Measurements from ENCODE around the gene ELP6. TPM values are rescaled to one million over a fixed set of nuclear protein-coding genes. Genes with fewer than 3 reads are reported as not detected.
"Not testable (repeated sequence)": the region's sequence is repeated elsewhere in the genome, so short reads cannot be mapped to it uniquely, and the experiment has no call there.

Gene ELP6
- total RNA-seq, 1 donor from 2014 or later: 37.8 TPM

GRCh38 chr3:47505267-47505666 is 8.2 kb downstream of the ELP6 start:
- DNase-seq: not testable (repeated sequence)

DNA sequence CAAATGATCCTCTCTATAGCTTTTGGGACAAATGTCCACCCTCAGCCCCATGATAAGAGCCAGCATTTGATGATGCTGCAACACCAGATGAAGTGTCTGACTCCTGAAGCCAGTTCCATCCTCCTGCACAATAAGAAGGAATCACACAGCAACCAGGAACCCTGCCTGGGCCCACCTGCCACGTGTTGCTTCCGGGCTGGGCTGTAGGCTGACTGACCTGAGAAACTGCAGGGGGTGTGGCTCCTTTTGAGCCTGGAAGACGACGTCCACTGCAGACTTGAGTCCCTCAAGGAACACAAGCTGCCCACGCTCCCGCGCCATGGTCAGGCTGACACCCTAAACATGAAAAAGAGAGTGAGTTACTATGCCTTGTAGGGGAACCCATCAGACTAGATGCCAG is 9.4 kb downstream of the ELP6 start:
- DNase-seq: no peak

DNA sequence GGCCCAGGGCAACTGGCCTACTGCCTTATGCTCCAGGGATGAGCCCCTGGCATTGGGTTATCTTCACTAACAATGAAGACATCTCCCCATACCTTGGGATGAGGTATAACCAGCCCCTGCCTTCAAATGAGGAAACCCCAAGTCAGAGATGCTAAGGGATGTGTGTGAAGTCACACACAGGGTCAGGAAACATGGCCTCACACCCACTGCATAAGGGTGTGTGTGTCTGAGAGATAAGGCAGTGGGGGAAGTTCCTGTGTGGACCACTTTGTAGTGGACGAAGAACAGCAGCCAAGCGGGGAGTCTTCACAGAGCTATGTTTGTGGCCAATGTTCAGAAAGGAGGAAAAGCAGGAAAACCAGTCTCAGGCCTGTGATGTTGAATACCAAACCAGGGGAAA is 10.5 kb downstream of the ELP6 start:
- DNase-seq: no peak

GRCh38 chr3:47496892-47497291 is 16.6 kb downstream of the ELP6 start:
- DNase-seq: no peak

- DNase-seq: no peak
Observed at GRCh38 chr3:47495886-47496285, 17.6 kb downstream of the ELP6 start.

GRCh38 chr3:47495111-47495510 is 18.4 kb downstream of the ELP6 start:
- DNase-seq: no peak

GRCh38 chr3:47491777-47492176 is 21.7 kb downstream of the ELP6 start:
- no peak for DNase-seq

DNA sequence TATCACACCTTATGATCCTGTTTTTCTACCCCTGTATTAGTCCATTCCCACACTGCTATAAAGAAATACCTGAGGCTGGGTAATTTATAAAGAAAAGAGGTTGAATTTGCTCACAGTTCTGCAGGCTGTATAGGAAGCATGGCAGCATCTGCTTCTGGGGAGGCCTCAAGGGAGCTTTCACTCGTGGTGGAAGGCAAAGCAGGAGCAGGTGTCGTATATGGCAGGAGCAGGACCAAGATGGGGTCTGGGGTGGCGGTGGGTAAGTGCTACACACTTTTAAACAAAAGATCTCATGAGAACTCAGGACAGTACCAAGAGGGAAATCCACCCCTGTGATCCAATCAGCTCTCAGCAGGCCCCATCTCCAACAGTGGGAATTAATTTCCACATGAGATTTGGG is 22.3 kb downstream of the ELP6 start:
- DNase-seq: no peak

DNA sequence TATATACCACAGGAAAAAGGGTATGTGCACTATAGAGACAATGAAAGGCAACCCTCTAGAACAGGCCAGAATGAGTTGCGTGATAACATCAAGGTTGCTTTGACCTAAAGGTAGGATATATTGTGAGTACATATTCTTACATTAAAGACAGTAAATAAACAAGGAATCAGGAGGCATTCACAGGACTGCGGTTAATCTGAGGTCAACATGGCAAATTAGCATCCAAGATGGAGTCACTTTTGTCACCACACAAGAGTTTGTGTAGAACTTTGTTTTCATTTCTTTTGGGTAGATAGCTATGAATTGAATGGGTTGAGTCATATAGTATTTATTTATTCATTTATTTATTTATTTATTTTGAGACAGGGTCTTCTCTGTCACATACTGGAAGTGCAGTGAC is 26.2 kb downstream of the ELP6 start:
- DNase-seq: no peak

- DNase-seq: no peak
Observed at GRCh38 chr3:47485812-47486211, 27.7 kb downstream of the ELP6 start.

DNA sequence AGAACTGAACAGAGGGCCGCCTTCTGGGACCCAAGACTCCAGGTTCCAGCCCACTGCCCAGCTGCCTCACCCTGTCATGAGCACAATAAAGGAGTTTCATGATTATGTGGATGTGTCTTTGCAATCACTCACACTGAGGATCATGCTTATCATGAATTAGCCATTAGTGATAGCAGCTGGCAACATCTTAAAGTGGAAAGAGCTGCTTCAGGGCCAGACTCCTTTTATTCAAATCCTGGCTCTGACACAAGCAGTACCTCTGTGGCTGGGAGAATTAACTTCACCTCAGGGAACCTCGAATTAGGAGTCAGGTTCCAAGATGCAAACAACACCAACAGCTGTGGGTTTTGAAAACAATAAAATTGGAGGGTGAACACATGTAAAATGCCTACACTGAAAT is 31.1 kb downstream of the ELP6 start:
- no peak for DNase-seq

- DNase-seq: not testable (repeated sequence)
Observed at GRCh38 chr3:47481763-47482162, 31.7 kb downstream of the ELP6 start.

- not testable (repeated sequence) for DNase-seq
Observed at GRCh38 chr3:47480267-47480666, 33.2 kb downstream of the ELP6 start.

- DNase-seq: no peak
Observed at GRCh38 chr3:47479826-47480160, 33.7 kb downstream of the ELP6 start.

- no peak for DNase-seq
Observed at GRCh38 chr3:47478022-47478421, 35.5 kb downstream of the ELP6 start.

DNA sequence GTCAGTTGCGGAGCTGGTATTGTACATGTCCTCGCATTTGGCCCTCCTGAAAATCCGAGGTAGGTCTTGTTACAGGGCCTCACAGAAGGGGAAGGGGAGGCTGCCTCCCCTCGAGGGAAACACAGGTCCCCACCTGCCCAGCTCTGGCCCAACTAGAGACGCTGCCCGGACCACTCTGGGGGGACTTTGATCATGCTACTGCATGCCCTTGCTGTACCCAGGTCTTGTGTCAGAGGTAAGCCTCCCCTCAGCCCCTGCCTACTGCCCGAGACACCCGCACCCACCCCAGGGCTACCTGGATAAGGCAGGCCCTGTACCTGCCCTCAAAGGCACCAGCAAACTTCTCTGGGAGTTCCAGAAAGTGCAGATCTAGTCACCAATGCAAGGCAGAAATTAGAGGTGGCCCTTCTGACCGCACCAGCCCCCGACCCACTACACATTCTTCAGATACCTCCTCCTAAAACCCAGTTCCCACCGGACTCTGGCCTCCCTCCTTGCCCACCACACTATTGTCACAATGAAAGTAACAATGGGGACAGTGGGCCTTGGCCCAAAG is 36.8 kb downstream of the ELP6 start:
- DNase-seq: no peak

- DNase-seq: no peak
Observed at GRCh38 chr3:47476330-47476626, 37.2 kb downstream of the ELP6 start.

DNA sequence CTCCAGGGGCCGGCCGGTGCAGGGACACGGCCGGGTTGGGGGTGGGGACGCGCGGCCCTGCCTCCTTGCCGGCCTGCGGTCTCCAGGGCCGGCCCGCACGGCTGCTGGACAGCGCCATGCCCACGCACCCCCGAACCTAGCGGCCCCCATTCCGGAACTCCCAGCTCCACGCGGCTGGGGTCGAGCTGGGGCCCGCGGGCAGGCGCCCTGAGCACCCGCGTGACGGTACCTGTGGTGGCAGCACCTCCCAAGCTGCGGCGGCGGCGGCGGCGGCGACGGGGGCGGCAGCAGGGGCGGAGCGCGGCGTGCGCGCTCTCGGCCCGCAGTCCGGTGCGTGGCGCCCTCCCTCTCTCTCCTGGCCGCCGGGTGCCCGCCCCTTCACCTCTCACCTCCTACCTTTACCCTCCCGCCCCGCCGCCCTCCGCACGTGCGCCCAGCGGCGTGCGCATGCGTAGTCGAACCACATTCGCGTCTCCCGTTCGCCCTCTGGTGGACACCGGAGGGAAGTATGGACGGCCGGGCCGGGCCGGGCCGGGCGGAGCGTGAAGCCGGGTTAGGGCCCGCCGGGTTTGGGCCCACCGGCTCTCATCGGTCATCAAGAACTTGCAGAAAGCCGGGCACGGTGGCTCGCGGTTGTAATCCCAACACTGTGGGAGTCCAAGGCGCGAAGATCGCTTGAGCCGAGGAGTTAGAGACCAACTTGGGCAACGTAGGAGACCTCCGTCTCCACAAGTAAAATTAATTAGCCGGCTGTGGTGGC is 37.8 kb downstream of the ELP6 start, which contains the start of gene SCAP:
Gene SCAP (minus strand): TSS at position 372 of the 760 bp plus-strand sequence. CDS start 32,948 bp downstream, outside the sequence.
- peak; percentile 87 for DNase-seq

DNA sequence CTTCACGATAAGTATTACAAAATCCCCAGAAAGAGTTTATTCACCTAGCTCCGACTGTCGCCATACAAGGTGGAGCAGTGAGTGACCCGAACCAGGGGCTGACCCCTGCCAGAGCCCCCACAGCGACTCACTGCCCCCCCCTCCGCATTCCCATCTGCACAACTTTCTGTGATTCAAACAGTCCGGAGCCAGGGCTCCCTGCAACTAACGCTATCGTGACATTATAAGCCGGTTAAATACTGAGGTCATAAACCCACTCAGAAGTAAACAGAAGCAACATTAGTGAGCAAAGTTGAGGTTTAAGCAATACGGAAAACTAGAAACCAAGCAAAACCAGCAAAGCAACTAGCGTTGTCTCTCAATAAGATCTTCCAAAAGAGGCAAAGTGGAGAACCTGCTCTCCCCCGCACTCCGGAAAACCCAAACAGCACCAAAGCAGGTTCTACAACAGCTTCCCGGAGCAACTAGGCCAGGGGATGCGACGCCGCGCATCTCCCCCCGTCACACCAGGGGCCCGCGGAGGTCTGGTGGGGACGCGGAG is 38.4 kb downstream of the ELP6 start:
- DNase-seq: no peak

- DNase-seq: no peak
Observed at GRCh38 chr3:47473391-47473790, 40.1 kb downstream of the ELP6 start.

DNA sequence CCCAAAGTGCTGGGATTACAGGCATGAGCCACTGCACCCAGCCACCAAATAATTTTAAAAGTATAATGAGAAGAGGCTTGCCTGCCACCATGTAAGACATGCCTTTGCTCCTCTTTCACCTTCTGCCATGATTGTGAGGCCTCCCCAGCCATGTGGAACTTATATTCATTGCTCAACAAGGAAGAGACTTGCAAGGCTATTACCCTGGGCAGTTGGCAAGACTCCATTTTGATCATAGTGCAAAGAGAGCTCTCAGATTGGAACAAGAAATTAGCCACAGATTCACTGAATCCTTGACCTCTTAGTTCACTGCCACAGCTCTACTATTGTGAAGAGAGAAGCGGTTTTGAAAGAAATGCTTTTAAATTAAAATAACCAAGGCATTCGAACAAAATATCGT is 43.9 kb downstream of the ELP6 start:
- DNase-seq: no peak

DNA sequence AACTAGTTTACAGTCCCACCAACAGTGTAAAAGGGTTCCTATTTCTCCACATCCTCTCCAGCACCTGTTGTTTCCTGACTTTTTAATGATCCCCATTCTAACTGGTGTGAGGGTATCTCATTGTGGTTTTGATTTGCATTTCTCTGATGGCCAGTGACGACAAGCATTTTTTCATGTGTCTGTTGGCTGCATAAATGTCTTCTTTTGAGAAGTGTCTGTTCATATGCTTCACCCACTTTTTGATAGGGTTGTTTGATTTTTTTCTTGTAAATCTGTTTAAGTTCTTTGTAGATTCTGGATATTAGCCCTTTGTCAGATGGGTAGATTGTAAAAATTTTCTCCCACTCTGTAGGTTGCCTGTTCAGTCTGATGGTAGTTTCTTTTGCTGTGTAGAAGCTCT is 45.2 kb downstream of the ELP6 start:
- DNase-seq: not testable (repeated sequence)

- peak; percentile 48 for DNase-seq
Observed at GRCh38 chr3:47464588-47464987, 48.9 kb downstream of the ELP6 start.

- not testable (repeated sequence) for DNase-seq
Observed at GRCh38 chr3:47459534-47460085, 53.9 kb downstream of the ELP6 start.

Measured in dermis blood vessel endothelial cell (primary cell).